ENCODE measurements around the gene DOCK10. TPM values are rescaled to one million over a fixed set of nuclear protein-coding genes. Genes with fewer than 3 reads are reported as not detected.

DOCK10 gene
- total RNA-seq, 1 experiment from 2014 or later: 28.9 TPM

DNA sequence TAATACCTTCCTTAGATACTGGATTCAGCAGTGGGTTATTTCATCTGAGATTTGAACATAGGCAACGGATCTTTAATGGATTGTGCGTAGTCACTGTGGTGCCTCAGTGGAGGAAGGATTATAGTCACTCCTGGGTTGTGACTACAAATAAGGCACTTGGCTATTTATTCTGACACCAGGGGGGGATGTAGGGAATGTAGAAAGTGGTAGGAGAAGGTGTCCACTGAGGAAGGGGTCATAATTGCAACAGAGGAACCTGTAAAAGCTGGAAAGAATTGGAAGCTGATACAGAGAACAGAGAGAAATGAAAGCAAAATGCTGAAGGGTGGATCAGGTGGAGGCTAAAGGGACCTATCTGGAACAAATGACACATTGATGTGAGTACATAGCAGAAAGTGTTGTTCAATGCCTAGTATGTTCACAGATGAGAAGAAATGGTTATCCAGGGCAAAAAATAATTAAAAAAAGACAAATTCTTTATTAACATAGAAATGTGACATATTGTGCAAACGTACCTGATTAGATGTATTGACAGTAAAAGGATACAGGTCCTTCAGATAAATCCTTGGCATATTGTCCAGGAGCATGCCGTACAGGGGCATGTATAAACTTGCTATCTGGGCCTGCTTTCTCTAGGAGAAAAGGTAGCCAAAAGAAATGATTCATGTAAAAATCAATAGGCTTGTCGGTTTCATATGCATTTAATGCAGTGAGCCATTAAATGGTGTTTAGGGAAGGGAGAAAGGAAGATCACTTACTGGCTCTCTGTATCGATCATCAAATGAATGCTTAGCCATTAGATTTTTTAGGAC is 234.9 kb downstream of the DOCK10 start:
- intact Hi-C loops (cut with micrococcal nuclease; ENCODE audit: unreplicated experiment): no loop called here
- H3K27me3 ChIP-seq (ENCODE audit: insufficient read depth, low read depth): no peaks in the 10 kb centered on the region
- no peak overlapping the region for H2AFZ ChIP-seq
- H3K4me3 ChIP-seq: no peak overlapping the region
- no peak overlapping the region for H3K4me2 ChIP-seq
- 0 out of 2 replicates have a peak, but pooled peaks cover 4% of the 10 kb centered on the region for H3K9me3 ChIP-seq (ENCODE audit: insufficient read depth, low read depth)
- H3K79me2 ChIP-seq (ENCODE audit: low read depth): no peaks in the 10 kb centered on the region
- TF ChIP-seq, protein P1, sequence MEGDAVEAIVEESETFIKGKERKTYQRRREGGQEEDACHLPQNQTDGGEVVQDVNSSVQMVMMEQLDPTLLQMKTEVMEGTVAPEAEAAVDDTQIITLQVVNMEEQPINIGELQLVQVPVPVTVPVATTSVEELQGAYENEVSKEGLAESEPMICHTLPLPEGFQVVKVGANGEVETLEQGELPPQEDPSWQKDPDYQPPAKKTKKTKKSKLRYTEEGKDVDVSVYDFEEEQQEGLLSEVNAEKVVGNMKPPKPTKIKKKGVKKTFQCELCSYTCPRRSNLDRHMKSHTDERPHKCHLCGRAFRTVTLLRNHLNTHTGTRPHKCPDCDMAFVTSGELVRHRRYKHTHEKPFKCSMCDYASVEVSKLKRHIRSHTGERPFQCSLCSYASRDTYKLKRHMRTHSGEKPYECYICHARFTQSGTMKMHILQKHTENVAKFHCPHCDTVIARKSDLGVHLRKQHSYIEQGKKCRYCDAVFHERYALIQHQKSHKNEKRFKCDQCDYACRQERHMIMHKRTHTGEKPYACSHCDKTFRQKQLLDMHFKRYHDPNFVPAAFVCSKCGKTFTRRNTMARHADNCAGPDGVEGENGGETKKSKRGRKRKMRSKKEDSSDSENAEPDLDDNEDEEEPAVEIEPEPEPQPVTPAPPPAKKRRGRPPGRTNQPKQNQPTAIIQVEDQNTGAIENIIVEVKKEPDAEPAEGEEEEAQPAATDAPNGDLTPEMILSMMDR (conservative IDR thresholded peaks at IDR 0.05): no peak
- no peak for DNase-seq
- no peaks in the 10 kb centered on the region for H3F3A ChIP-seq (ENCODE audit: insufficient read depth, low read depth)
- no peak overlapping the region for H3K27ac ChIP-seq
- no peaks in the 10 kb centered on the region for H3K4me1 ChIP-seq (replicated peaks; ENCODE audit: insufficient read depth)
- no TSS peak for BruUV-seq (replicated peaks)
- no peaks in the 10 kb centered on the region for H3K9me2 ChIP-seq (ENCODE audit: insufficient read depth)
- H4K20me1 ChIP-seq (ENCODE audit: insufficient read depth): no peaks in the 10 kb centered on the region
- CTCF ChIA-PET: interaction anchor here (1.0 kb wide), 1 partner anchor 11 kb away, joined by 3 read pairs; no protein-coding TSS in a partner anchor
- no peaks in the 10 kb centered on the region for H3K36me3 ChIP-seq (ENCODE audit: low read depth)
- POLR2A ChIA-PET (ENCODE audit: unreplicated experiment): no interaction called here

DNA sequence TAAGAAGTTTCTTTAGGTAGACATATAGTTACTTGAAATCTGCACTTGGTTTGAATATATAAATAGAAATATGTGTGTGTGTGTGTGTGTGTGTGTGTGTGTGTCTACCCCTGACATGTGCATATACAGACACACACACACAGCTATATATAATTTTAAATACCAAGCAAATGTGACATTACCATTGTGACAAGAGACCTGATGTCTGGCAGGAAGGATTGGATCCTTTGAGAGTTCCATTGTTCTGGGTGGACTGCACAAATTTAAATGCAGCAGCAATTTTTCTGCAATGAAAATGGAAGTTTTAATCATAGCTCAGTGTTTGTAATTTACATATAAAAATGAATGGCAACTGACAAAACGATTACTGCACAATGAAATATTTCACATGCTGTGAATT is 238.3 kb downstream of the DOCK10 start:
- H3F3A ChIP-seq (ENCODE audit: insufficient read depth, low read depth): no peaks in the 10 kb centered on the region
- DNase-seq: no peak
- no peaks in the 10 kb centered on the region for H3K9me2 ChIP-seq (ENCODE audit: insufficient read depth)
- H4K20me1 ChIP-seq (ENCODE audit: insufficient read depth): no peaks in the 10 kb centered on the region
- no peak overlapping the region for H2AFZ ChIP-seq
- intact Hi-C loops (cut with micrococcal nuclease; ENCODE audit: unreplicated experiment): no loop called here
- H3K27me3 ChIP-seq (ENCODE audit: insufficient read depth, low read depth): no peaks in the 10 kb centered on the region
- no peak overlapping the region for H3K4me3 ChIP-seq
- H3K27ac ChIP-seq: no peak overlapping the region
- no peaks in the 10 kb centered on the region for H3K9me3 ChIP-seq (ENCODE audit: insufficient read depth, low read depth)
- H3K79me2 ChIP-seq (ENCODE audit: low read depth): no peaks in the 10 kb centered on the region
- no TSS peak for BruUV-seq (replicated peaks)
- CTCF ChIA-PET: no interaction called here
- POLR2A ChIA-PET (ENCODE audit: unreplicated experiment): no interaction called here
- H3K4me2 ChIP-seq: no peak overlapping the region
- TF ChIP-seq, protein P1 (conservative IDR thresholded peaks at IDR 0.05): no peak
- TF ChIP-seq EZH2 (IDR thresholded peaks at IDR 0.05; ENCODE audit: low read depth): no peak
- H3K4me1 ChIP-seq (replicated peaks; ENCODE audit: insufficient read depth): no peaks in the 10 kb centered on the region
- no peaks in the 10 kb centered on the region for H3K36me3 ChIP-seq (ENCODE audit: low read depth)

DNA sequence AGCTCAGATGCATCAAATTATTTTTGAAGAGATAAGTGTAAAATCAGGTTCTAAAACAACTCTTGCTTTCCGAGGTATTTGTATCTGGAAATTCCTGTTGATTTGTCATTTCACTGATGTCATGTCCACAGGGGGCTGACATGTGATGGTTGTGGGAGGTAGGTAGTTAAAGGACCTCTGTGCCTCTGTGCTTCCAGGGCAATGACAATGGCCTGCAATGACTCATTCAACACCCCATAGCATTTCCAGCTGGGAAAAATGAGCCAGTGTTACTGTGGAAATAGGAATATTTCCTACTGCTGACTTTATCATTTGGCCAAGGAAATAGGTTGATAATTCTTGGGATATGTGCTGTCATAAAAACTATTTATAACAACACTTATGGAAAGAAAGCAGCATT is 239.9 kb downstream of the DOCK10 start:
- Histone ChIP-seq H4K20me1 (ENCODE audit: insufficient read depth) (no peaks in the 10 kb centered on the region), H3K9me3 (ENCODE audit: insufficient read depth, low read depth) (no peaks in the 10 kb centered on the region), H3K79me2 (ENCODE audit: low read depth) (no peaks in the 10 kb centered on the region), H3K4me3 (no peak overlapping the region), H3K27ac (no peak overlapping the region), H3F3A (ENCODE audit: insufficient read depth, low read depth) (no peaks in the 10 kb centered on the region), H2AFZ (no peak overlapping the region), H3K27me3 (ENCODE audit: insufficient read depth, low read depth) (no peaks in the 10 kb centered on the region), H3K36me3 (ENCODE audit: low read depth) (no peaks in the 10 kb centered on the region), H3K4me2 (no peak overlapping the region), H3K4me1 (replicated peaks; ENCODE audit: insufficient read depth) (no peaks in the 10 kb centered on the region), H3K9me2 (ENCODE audit: insufficient read depth) (no peaks in the 10 kb centered on the region)
- intact Hi-C loops (cut with micrococcal nuclease; ENCODE audit: unreplicated experiment): no loop called here
- POLR2A ChIA-PET (ENCODE audit: unreplicated experiment): no interaction called here
- no TSS peak for BruUV-seq (replicated peaks)
- no peak for TF ChIP-seq EZH2 (IDR thresholded peaks at IDR 0.05; ENCODE audit: low read depth)
- TF ChIP-seq, protein P1 (conservative IDR thresholded peaks at IDR 0.05): no peak
- CTCF ChIA-PET: no interaction called here
- no peak for DNase-seq

Measured in PC-9 (cell line).